GM12875 (cell line): ENCODE results near the gene PLCB2.

ENCODE experiments used
- H3K4me3 ChIP-seq: one replicate; pipeline ENCODE4 v1.5.1; 2011; ENCODE audit warnings: low read depth, low read length, control low read depth
- TF ChIP-seq, protein P1 (sequence below): IDR thresholded peaks from 2 replicates; pipeline ENCODE4 v1.5.1; 2011; ENCODE audit warnings: low read depth, mild to moderate bottlenecking, control low read depth, inconsistent platforms, low read length, moderate library complexity, borderline replicate concordance; ENCODE audit not compliant: insufficient read depth

Gene PLCB2

DNA sequence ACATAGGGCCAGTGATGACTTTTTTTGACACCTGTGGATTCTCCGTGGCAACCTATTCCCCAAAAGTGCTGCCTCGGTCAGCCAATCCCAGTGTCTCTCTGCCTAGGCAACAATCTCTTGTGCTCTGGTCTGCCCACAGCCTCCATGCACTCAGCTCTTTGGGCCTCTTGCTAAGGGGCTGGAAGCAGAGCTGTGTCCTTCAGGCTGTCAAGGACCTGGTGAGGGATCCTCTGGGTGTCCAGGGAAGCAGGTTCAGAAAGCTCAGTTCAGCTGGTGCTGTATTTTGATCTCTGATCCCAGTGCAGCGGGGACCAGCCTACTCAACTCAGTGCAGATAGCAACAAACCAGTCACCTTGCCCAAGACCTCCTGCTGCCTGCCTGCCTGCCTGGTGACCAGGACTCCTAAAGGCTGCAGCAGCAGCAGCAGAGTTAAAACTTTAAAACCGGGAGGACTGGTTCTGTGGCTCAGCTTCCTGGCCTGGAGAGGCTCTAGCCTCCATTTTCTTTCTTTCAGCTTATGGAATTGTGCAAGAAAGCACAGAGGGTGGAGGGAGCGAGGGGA is 62.7 kb downstream of the PLCB2 start:
- no peak overlapping the region for H3K4me3 ChIP-seq
- TF ChIP-seq, protein P1, sequence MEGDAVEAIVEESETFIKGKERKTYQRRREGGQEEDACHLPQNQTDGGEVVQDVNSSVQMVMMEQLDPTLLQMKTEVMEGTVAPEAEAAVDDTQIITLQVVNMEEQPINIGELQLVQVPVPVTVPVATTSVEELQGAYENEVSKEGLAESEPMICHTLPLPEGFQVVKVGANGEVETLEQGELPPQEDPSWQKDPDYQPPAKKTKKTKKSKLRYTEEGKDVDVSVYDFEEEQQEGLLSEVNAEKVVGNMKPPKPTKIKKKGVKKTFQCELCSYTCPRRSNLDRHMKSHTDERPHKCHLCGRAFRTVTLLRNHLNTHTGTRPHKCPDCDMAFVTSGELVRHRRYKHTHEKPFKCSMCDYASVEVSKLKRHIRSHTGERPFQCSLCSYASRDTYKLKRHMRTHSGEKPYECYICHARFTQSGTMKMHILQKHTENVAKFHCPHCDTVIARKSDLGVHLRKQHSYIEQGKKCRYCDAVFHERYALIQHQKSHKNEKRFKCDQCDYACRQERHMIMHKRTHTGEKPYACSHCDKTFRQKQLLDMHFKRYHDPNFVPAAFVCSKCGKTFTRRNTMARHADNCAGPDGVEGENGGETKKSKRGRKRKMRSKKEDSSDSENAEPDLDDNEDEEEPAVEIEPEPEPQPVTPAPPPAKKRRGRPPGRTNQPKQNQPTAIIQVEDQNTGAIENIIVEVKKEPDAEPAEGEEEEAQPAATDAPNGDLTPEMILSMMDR, result no peak

- TF ChIP-seq, protein P1, result no peak
- H3K4me3 ChIP-seq, result no peak overlapping the region
Measured at GRCh38 chr15:40243126-40243810, 64.5 kb downstream of the PLCB2 start.

DNA sequence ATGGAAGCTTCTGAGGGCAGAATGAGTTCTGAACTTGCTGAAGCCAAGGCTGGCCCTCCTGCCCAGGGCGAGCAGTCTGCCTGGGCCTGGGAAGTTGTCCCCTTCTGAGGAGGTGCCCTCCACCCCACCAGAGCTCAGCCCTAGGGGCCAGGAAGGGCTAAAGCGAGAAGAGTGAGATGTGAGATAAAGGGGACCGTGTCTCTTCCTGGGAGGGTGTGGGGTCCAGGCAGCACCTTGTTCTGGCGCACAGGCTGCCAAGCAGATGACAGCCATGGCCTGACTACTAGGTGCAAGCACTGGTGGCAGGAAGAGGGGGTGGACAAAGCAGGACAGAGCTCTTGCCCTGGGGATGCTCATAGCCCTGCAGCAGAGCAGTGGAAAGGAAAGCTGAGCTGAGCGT is 65.1 kb downstream of the PLCB2 start:
- H3K4me3 ChIP-seq, result no peak overlapping the region
- TF ChIP-seq, protein P1, result no peak

DNA sequence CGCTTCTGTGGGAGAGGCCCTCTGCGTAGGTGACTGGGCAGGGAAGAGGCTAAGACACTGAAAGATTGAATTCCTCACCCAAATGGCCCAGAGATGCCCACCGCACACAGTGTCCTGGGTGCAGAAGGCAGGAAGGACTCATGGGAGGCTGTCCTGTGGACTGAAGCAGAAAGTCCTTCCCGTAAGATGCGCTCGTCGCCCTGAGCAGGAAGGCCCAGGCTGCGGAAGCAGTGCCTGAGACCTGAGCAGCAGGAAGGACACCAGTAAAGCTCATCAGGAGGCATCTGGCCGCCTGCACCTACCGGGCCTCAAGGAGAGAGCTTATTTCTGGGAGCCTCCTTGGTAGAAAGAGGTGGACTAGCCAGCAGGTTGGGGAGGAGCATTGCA is 65.5 kb downstream of the PLCB2 start:
- TF ChIP-seq, protein P1, result no peak
- H3K4me3 ChIP-seq, result no peak overlapping the region

DNA sequence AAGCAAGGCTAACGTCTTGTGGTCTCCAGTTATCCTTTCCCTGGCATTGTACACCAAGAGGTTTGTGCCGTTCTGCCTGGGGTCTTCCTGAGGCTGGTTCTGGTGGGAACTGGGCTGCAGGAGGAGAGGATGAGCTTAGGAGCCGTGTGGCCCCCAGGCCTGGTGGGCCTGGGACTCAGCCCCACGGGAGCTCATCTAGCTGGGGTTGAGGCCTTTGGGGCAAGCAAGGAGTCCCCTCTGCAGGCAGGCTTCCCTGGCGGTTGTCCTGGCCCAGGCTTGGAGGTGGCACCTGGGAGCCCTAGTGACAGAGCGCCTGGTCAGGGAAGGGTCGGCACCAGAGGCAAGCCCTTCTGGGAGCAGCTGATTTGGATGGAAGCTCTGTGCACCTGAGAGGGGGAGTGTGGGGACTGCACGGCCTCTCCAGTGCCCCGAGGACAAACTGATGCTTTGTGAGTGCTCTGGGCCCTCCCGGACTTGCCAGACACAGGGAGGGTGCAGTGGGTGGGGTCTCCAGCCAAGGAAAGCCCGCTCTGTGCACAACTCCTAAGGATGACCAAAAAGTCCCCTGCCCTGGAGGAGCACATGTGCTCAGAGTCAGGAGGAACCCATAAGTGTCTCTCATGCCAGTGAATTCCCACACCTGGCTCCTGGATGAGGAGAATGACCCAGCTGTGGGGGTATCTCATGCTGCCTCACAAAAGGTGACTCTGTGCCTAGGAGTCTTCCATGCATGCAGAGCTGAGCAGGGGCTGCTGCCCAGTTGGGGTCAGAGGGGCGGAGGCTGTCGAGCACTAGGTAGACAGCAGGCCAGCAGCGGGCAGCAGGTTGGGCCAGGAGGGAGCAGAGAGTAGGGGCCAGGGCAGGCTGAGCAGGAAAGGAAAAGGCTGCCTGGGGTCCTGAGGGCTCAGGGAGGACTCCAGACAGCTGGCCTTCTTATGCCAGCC is 66.2 kb downstream of the PLCB2 start:
- TF ChIP-seq, protein P1, result no peak

DNA sequence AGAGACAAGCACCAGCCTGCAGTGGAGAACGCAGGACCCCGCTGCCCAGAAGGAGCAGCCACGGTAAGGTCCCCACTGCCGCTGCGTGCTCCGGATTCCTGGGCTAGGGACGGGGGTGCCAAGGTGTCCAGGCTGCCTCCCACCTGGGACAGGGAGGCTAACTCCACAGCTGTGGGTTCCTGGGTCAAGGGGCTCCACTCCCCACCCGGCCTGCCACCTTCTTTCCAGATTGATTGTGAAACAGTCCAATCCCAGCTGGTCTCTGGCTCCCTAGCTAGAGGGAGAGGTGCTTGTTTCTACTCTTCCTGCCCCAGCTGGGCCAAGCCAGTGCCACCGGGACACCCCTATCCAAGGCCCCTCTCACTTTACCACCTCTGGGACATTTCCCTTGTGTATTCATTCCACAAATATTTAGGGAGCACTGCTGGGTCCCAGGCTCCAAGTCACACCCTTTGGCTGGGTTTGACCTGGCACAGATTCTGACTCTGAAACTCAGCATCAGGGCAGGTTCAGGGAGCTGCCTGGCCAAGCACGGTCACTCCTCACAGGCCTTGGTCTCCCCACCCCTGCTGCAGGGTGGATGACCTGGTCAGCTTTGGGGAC is 67.0 kb downstream of the PLCB2 start:
- H3K4me3 ChIP-seq, result no peak overlapping the region
- TF ChIP-seq, protein P1, result no peak

More for the DNA sequence above, 66.2 kb downstream of the PLCB2 start:
- no peak overlapping the region for H3K4me3 ChIP-seq
